HS-27A (cell line): ENCODE results near the gene STRN3.
"Not testable (repeated sequence)": the region's sequence is repeated elsewhere in the genome, so short reads cannot be mapped to it uniquely, and the experiment has no call there.

Experiments
- DNase-seq: peaks from one replicate; pipeline ENCODE4 v3.0.0-alpha.2; 2012; ENCODE audit warnings: low read depth, missing footprints

The STRN3 gene

GRCh38 chr14:30907659-30908057 lies 118.5 kb downstream of the STRN3 start:
- no peak for DNase-seq

- DNase-seq: no peak
These were observed 119.2 kb downstream of the STRN3 start for GRCh38 chr14:30906752-30907658.

GRCh38 chr14:30903285-30904124 lies 122.7 kb downstream of the STRN3 start:
- no peak for DNase-seq

GRCh38 chr14:30897121-30897520 lies 129.1 kb downstream of the STRN3 start:
- not testable (repeated sequence) for DNase-seq

GRCh38 chr14:30896435-30896834 lies 129.7 kb downstream of the STRN3 start:
- DNase-seq: no peak

GRCh38 chr14:30894923-30895515 lies 131.2 kb downstream of the STRN3 start:
- no peak for DNase-seq

- no peak for DNase-seq
These were observed 132.4 kb downstream of the STRN3 start for GRCh38 chr14:30893819-30894218.

GRCh38 chr14:30889244-30889594 lies 137.0 kb downstream of the STRN3 start:
- DNase-seq: no peak

GRCh38 chr14:30888480-30889243 lies 137.5 kb downstream of the STRN3 start:
- DNase-seq: no peak

- DNase-seq: no peak
These were observed 140.1 kb downstream of the STRN3 start for GRCh38 chr14:30885840-30886740.

GRCh38 chr14:30884901-30885300 lies 141.3 kb downstream of the STRN3 start:
- DNase-seq: no peak

- DNase-seq: no peak
These were observed 142.5 kb downstream of the STRN3 start for GRCh38 chr14:30883508-30884294.

GRCh38 chr14:30882431-30882830 lies 143.7 kb downstream of the STRN3 start:
- DNase-seq: no peak

- no peak for DNase-seq
These were observed 149.5 kb downstream of the STRN3 start for GRCh38 chr14:30876692-30877091.

- DNase-seq: no peak
These were observed 150.5 kb downstream of the STRN3 start for GRCh38 chr14:30875788-30876053.

- DNase-seq: no peak
These were observed 151.0 kb downstream of the STRN3 start for GRCh38 chr14:30874999-30875787.

- DNase-seq: no peak
These were observed 151.8 kb downstream of the STRN3 start, which contains the start of gene COCH for GRCh38 chr14:30874120-30874998. TSS of gene COCH (plus strand) at chr14:30874559. CDS start at chr14:30874939, 380 bp downstream.
